COLO829 (cell line): ENCODE results near the gene ACTL10.
A peak's percentile ranks its signal among the peaks of the same experiment; 100 is the strongest.

Source experiments
- DNase-seq: peaks from one replicate; pipeline ENCODE4 v3.0.0; 2012; ENCODE audit warnings: low spot score

The ACTL10 gene

GRCh38 chr20:33664085-33664761, 2.5 kb upstream of the ACTL10 start:
- DNase-seq = no peak

GRCh38 chr20:33664762-33665144, 2.0 kb upstream of the ACTL10 start:
- DNase-seq = no peak

- no peak for DNase-seq
Measured at GRCh38 chr20:33667245-33667675, 517 bp downstream of the ACTL10 start.

GRCh38 chr20:33667676-33668465, 1.1 kb downstream of the ACTL10 start:
- peak; percentile 54 for DNase-seq

- no peak for DNase-seq
Measured at GRCh38 chr20:33668466-33669155, 1.9 kb downstream of the ACTL10 start.

GRCh38 chr20:33669224-33669623, 2.5 kb downstream of the ACTL10 start:
- DNase-seq = no peak

GRCh38 chr20:33669873-33670640, 3.3 kb downstream of the ACTL10 start:
- DNase-seq = no peak

GRCh38 chr20:33670715-33671499, 4.2 kb downstream of the ACTL10 start:
- no peak for DNase-seq

GRCh38 chr20:33671573-33672288, 5.0 kb downstream of the ACTL10 start:
- DNase-seq = no peak

GRCh38 chr20:33672426-33673113, 5.8 kb downstream of the ACTL10 start:
- DNase-seq = no peak

- DNase-seq = no peak
Measured at GRCh38 chr20:33673114-33673409, 6.3 kb downstream of the ACTL10 start.

- no peak for DNase-seq
Measured at GRCh38 chr20:33673410-33674293, 6.9 kb downstream of the ACTL10 start.

- peak; percentile 67 for DNase-seq
Measured at GRCh38 chr20:33674294-33675135, 7.8 kb downstream of the ACTL10 start, which contains the start of gene NECAB3. Gene NECAB3 (minus strand): TSS chr20:33674428. CDS start chr20:33674352, 76 bp downstream.

- DNase-seq = no peak
Measured at GRCh38 chr20:33675136-33675959, 8.6 kb downstream of the ACTL10 start.

GRCh38 chr20:33676121-33676520, 9.4 kb downstream of the ACTL10 start:
- no peak for DNase-seq

GRCh38 chr20:33676652-33677645, 10.2 kb downstream of the ACTL10 start:
- no peak for DNase-seq
